Prostate gland (tissue), 2 donors: ENCODE results near the gene FAM124B. TPM values are rescaled to one million over a fixed set of nuclear protein-coding genes. Genes with fewer than 3 reads are reported as not detected.

ENCODE experiments used
- DNase-seq: peaks from one replicate; pipeline ENCODE4 v3.0.0-alpha.2; 2019; ENCODE audit warnings: low spot score
- H3K27ac ChIP-seq, 2 donors: fragments of 200-600 bp; sonication (generic); 2 replicates each; pipeline ENCODE4 v1.5.1; 2017 to 2019
- H3K27me3 ChIP-seq: fragments of 200-600 bp; sonication (generic); replicated peaks from 2 replicates; pipeline ENCODE4 v1.5.1; 2019; ENCODE audit not compliant: insufficient read depth
- H3K36me3 ChIP-seq, 2 donors: fragments of 200-600 bp; sonication (generic); 1 replicate in 1 of 2; 2 replicates in 1 of 2; pipeline versions ENCODE4 v1.5.1 to v1.8.1; 2017 to 2019
- H3K4me1 ChIP-seq: fragments of 200-600 bp; sonication (generic); replicated peaks from 2 replicates; pipeline ENCODE4 v1.5.1; 2019
- H3K4me3 ChIP-seq, 2 donors: fragments of 200-600 bp; sonication (generic); 2 replicates each; pipeline ENCODE4 v1.5.1; 2017 to 2019
- H3K9me3 ChIP-seq: fragments of 200-600 bp; sonication (generic); 2 replicates; pipeline ENCODE4 v1.5.1; 2017
- POLR2A ChIP-seq: fragments of 450-650 bp; IDR thresholded peaks from one replicate; pipeline ENCODE4 v1.6.1; 2016; ENCODE audit warnings: antibody characterized with exemption, mild to moderate bottlenecking
- POLR2AphosphoS5 ChIP-seq: sonication (generic); formaldehyde crosslinking; IDR thresholded peaks from one replicate; pipeline ENCODE4 v1.6.1; 2017; ENCODE audit warnings: antibody characterized with exemption
- WGBS: methylation state at CpG from one replicate; pipeline ENCODE4 v1.1.5; 2018; 5-methylcytosine and 5-hydroxymethylcytosine counted together
- intact Hi-C: fragments of 100-400 bp; cut with DNase I; formaldehyde crosslinking; loops from one replicate; pipeline ENCODE4 v1.14.2; 2022
- total RNA-seq, 2 donors: library from RNA; depleted of rRNA; stranded (reverse); fragments of >200 nt; gene quantifications; one replicate each; pipeline ENCODE4 v1.1.0, GENCODE V29; 2016
- TF ChIP-seq, protein P1 (sequence below), 4 experiments: fragments of 200-600 bp in 2 of 4; fragments of 450-650 bp in 2 of 4; sonication (generic) in 2 of 4; IDR thresholded peaks; 1 replicate in 3 of 4; 2 replicates in 1 of 4; pipeline ENCODE4 v1.5.1; 2016 to 2019; ENCODE audit warnings: antibody characterized with exemption in 4 of 4, mild to moderate bottlenecking in 2 of 4, moderate library complexity in 2 of 4

The FAM124B gene
- total RNA-seq, 2 donors from 2014 or later: 0.18 to 0.91 TPM

- no peak overlapping the region for H3K27ac ChIP-seq
- H3K36me3 ChIP-seq: no peaks in the 10 kb centered on the region
- DNase-seq: no peak
- no peaks in the 10 kb centered on the region for H3K4me1 ChIP-seq
- no peak overlapping the region for H3K4me3 ChIP-seq
- 85% methylated on average over 4 of the region's 4 CpGs for WGBS
- H3K9me3 ChIP-seq: no peaks in the 10 kb centered on the region
- no peaks in the 10 kb centered on the region for H3K27me3 ChIP-seq
- intact Hi-C loops: no loop called here
- TF ChIP-seq POLR2A: no peak
- no peak for TF ChIP-seq POLR2AphosphoS5
- TF ChIP-seq, protein P1, sequence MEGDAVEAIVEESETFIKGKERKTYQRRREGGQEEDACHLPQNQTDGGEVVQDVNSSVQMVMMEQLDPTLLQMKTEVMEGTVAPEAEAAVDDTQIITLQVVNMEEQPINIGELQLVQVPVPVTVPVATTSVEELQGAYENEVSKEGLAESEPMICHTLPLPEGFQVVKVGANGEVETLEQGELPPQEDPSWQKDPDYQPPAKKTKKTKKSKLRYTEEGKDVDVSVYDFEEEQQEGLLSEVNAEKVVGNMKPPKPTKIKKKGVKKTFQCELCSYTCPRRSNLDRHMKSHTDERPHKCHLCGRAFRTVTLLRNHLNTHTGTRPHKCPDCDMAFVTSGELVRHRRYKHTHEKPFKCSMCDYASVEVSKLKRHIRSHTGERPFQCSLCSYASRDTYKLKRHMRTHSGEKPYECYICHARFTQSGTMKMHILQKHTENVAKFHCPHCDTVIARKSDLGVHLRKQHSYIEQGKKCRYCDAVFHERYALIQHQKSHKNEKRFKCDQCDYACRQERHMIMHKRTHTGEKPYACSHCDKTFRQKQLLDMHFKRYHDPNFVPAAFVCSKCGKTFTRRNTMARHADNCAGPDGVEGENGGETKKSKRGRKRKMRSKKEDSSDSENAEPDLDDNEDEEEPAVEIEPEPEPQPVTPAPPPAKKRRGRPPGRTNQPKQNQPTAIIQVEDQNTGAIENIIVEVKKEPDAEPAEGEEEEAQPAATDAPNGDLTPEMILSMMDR (IDR thresholded peaks at IDR 0.05): no peak
Observed at GRCh38 chr2:224427471-224427870, 25.6 kb upstream of the FAM124B start.

DNA sequence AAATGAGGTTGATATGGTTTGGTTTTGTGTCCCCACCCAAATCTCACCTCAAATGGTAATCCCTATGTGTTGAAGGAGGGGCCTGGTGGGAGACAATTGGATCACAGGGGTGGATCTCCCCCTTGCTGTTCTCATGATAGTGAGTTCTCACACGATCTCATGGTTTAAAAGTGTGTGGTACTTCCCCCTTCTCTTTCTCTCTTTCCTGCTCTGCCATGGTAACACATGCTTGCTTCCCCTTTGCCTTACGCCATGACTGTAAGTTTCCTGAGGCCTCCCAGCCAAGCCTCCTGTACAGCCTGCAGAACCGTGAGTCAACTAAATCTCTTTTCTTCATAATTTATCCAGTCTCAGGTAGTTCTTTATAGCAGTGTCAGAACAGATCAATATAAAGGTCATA is 24.7 kb upstream of the FAM124B start:
- 54% methylated on average over 3 of the region's 3 CpGs for WGBS
- Histone ChIP-seq H3K4me1 (no peaks in the 10 kb centered on the region), H3K9me3 (no peaks in the 10 kb centered on the region), H3K27me3 (no peaks in the 10 kb centered on the region), H3K27ac (no peak overlapping the region), H3K36me3 (no peaks in the 10 kb centered on the region), H3K4me3 (no peak overlapping the region)
- TF ChIP-seq POLR2A (no peak), POLR2AphosphoS5 (no peak)
- TF ChIP-seq, protein P1 (IDR thresholded peaks at IDR 0.05): no peak
- intact Hi-C loops: no loop called here
- DNase-seq: no peak

GRCh38 chr2:224421065-224421464 is 19.2 kb upstream of the FAM124B start:
- no peak overlapping the region for H3K4me3 ChIP-seq
- no peaks in the 10 kb centered on the region for H3K4me1 ChIP-seq
- 64% methylated on average over 2 of the region's 2 CpGs for WGBS
- H3K36me3 ChIP-seq: no peaks in the 10 kb centered on the region
- DNase-seq: no peak
- no peaks in the 10 kb centered on the region for H3K27me3 ChIP-seq
- TF ChIP-seq, protein P1 (IDR thresholded peaks at IDR 0.05): no peak
- TF ChIP-seq POLR2A (no peak), POLR2AphosphoS5 (no peak)
- H3K9me3 ChIP-seq: no peaks in the 10 kb centered on the region
- intact Hi-C loops: no loop called here
- no peak overlapping the region for H3K27ac ChIP-seq

- Histone ChIP-seq H3K4me1 (no peaks in the 10 kb centered on the region), H3K27ac (no peak overlapping the region), H3K4me3 (no peak overlapping the region), H3K27me3 (no peaks in the 10 kb centered on the region), H3K9me3 (no peaks in the 10 kb centered on the region), H3K36me3 (no peaks in the 10 kb centered on the region)
- intact Hi-C loops: no loop called here
- TF ChIP-seq, protein P1 (IDR thresholded peaks at IDR 0.05): no peak
- TF ChIP-seq POLR2AphosphoS5: no peak
- no peak for TF ChIP-seq POLR2A
- DNase-seq: no peak
- 91% methylated on average over 4 of the region's 4 CpGs for WGBS
Observed at GRCh38 chr2:224417947-224418346, 16.0 kb upstream of the FAM124B start.

DNA sequence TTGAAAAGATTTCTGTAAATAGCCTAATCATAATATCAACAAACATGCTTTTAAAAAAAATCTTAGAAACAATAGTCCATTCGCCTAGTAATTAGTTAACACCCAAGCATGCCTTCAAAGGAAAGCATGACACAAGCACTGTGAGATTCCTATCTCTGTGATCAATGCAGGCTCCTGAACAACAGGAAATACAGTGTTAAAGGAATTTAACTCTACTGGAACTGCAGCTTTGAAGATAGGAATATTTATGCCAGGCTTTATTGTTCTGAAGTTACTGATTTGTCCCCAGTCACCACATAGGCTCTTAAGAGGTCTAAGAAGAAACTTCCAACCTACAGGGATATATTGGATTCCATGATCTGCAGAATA is 15.4 kb upstream of the FAM124B start:
- H3K4me3 ChIP-seq: no peak overlapping the region
- WGBS: 43% methylated on average over 1 of the region's 1 CpG
- H3K9me3 ChIP-seq: no peaks in the 10 kb centered on the region
- no peaks in the 10 kb centered on the region for H3K36me3 ChIP-seq
- no peak overlapping the region for H3K27ac ChIP-seq
- no peak for DNase-seq
- no peaks in the 10 kb centered on the region for H3K27me3 ChIP-seq
- TF ChIP-seq, protein P1 (IDR thresholded peaks at IDR 0.05): no peak
- TF ChIP-seq POLR2AphosphoS5: no peak
- TF ChIP-seq POLR2A: no peak
- H3K4me1 ChIP-seq: no peaks in the 10 kb centered on the region
- intact Hi-C loops: no loop called here
